Measurements from ENCODE around the gene NFATC2. TPM values are rescaled to one million over a fixed set of nuclear protein-coding genes. Genes with fewer than 3 reads are reported as not detected.

Gene NFATC2
- total RNA-seq, 4 donors from 2014 or later = 8.8 to 15.6 (median 13.0) TPM

GRCh38 chr20:51432251-51432784 lies 110.2 kb downstream of the NFATC2 start:
- no peak for TF ChIP-seq POLR2AphosphoS5 (IDR thresholded peaks at IDR 0.05)
- no peak for TF ChIP-seq EP300 (IDR thresholded peaks at IDR 0.05)
- no peak for TF ChIP-seq POLR2A (IDR thresholded peaks at IDR 0.05; ENCODE audit: low read depth)
- no peak for TF ChIP-seq CTCF (IDR thresholded peaks at IDR 0.05)
- Histone ChIP-seq H3K4me3 (no peak overlapping the region), H3K4me1 (peaks cover 11 to 20% (median 16%) of the 10 kb centered on the region in 4 donors), H3K27me3 (no peaks in the 10 kb centered on the region), H3K27ac (replicated peaks in 1 of 4) (no peak overlapping the region), H3K36me3 (peaks cover 0 to 40% (median 22%) of the 10 kb centered on the region in 4 donors), H3K9me3 (no peaks in the 10 kb centered on the region)
- WGBS = 92% methylated on average over 27 of the region's 27 CpGs
- no peak for DNase-seq (ENCODE audit: extremely low spot score)
- intact Hi-C loops (cut with DNase I) = no loop called here

- intact Hi-C loops (cut with DNase I) = no loop called here
- no peak for DNase-seq (ENCODE audit: extremely low spot score)
- H3K36me3 ChIP-seq = peaks cover 0 to 40% (median 22%) of the 10 kb centered on the region in 4 donors
- H3K4me1 ChIP-seq = peaks cover 11 to 20% (median 16%) of the 10 kb centered on the region in 4 donors
- no peaks in the 10 kb centered on the region for H3K27me3 ChIP-seq
- no peak overlapping the region for H3K27ac ChIP-seq (replicated peaks in 1 of 4)
- 81% methylated on average over 5 of the region's 5 CpGs for WGBS
- no peak overlapping the region for H3K4me3 ChIP-seq
- H3K9me3 ChIP-seq = no peaks in the 10 kb centered on the region
- TF ChIP-seq CTCF (IDR thresholded peaks at IDR 0.05) (no peak), POLR2A (IDR thresholded peaks at IDR 0.05; ENCODE audit: low read depth) (no peak), EP300 (IDR thresholded peaks at IDR 0.05) (no peak), POLR2AphosphoS5 (IDR thresholded peaks at IDR 0.05) (no peak)
Observed at GRCh38 chr20:51431321-51431720, 111.2 kb downstream of the NFATC2 start.

- DNase-seq (ENCODE audit: extremely low spot score) = no peak
- Histone ChIP-seq H3K4me1 (peaks cover 11 to 20% (median 16%) of the 10 kb centered on the region in 4 donors), H3K36me3 (peaks cover 0 to 40% (median 22%) of the 10 kb centered on the region in 4 donors), H3K27ac (replicated peaks in 1 of 4) (no peak overlapping the region), H3K27me3 (no peaks in the 10 kb centered on the region), H3K9me3 (no peaks in the 10 kb centered on the region), H3K4me3 (no peak overlapping the region)
- TF ChIP-seq EP300 (IDR thresholded peaks at IDR 0.05) = no peak
- TF ChIP-seq POLR2AphosphoS5 (IDR thresholded peaks at IDR 0.05) = no peak
- no peak for TF ChIP-seq POLR2A (IDR thresholded peaks at IDR 0.05; ENCODE audit: low read depth)
- no peak for TF ChIP-seq CTCF (IDR thresholded peaks at IDR 0.05)
- intact Hi-C loops (cut with DNase I) = no loop called here
- WGBS = 90% methylated on average over 14 of the region's 14 CpGs
Observed at GRCh38 chr20:51430198-51430950, 112.1 kb downstream of the NFATC2 start.

GRCh38 chr20:51429696-51430095 lies 112.8 kb downstream of the NFATC2 start:
- intact Hi-C loops (cut with DNase I) = no loop called here

More at GRCh38 chr20:51429696-51430095, 112.8 kb downstream of the NFATC2 start:
- Histone ChIP-seq H3K9me3 (no peaks in the 10 kb centered on the region), H3K4me3 (no peak overlapping the region), H3K4me1 (peaks cover 11 to 20% (median 16%) of the 10 kb centered on the region in 4 donors), H3K27me3 (no peaks in the 10 kb centered on the region), H3K27ac (replicated peaks in 1 of 4) (no peak overlapping the region), H3K36me3 (peaks cover 0 to 36% (median 17%) of the 10 kb centered on the region in 4 donors)
- WGBS = 91% methylated on average over 10 of the region's 10 CpGs
- no peak for DNase-seq (ENCODE audit: extremely low spot score)
- TF ChIP-seq POLR2AphosphoS5 (IDR thresholded peaks at IDR 0.05) (no peak), CTCF (IDR thresholded peaks at IDR 0.05) (no peak), EP300 (IDR thresholded peaks at IDR 0.05) (no peak), POLR2A (IDR thresholded peaks at IDR 0.05; ENCODE audit: low read depth) (no peak)

All from esophagus muscularis mucosa (tissue), 4 donors.